Activated T-cell treated with anti-CD3 and anti-CD28 coated beads for 48 hours (primary cell): ENCODE measurements around the gene PGM2.

Experiments
- DNase-seq: peaks from one replicate; pipeline ENCODE4 v3.0.0-alpha.2; 2020; ENCODE audit warnings: low read depth

Gene PGM2

DNA sequence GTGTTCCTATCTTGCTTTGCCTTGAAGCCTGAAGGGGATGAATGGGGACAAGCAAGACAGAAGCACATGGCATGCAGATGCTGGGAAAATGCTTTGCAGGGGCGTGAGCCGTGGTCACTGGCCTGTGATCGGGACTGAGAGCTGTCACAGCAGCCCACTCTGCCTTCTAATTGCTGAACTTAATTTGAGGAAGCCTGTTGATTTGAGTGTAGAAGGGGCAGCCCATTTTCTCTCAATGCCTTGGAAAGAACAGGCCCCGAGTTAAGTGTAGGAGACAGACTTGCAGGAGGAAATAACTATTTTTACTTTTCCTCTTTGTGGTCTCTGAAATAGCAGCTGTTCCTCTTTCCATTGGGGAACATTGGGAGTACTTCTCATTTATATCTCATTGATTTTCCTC is 38.3 kb downstream of the PGM2 start:
- DNase-seq, result no peak

- DNase-seq, result no peak
Observed at GRCh38 chr4:37865450-37865849, 39.0 kb downstream of the PGM2 start.

DNA sequence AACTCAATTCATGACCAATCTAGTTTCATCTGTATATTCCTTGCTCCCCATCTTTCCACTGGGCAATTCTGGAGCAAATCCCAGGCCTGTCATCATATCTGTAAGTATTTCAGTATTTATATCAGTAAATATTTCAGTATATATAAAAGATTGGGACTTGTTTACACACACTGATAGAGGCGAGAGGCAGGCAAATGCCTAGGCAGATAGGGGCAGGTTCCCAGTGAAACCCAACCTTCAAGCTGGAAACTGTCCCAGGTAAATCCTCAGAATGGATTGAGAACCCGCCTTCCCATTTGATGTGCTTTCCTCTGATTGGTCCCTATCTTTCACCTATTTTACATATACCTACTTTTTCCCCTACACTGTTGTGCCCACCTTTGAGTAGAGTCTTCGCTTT is 40.6 kb downstream of the PGM2 start:
- DNase-seq, result no peak

DNA sequence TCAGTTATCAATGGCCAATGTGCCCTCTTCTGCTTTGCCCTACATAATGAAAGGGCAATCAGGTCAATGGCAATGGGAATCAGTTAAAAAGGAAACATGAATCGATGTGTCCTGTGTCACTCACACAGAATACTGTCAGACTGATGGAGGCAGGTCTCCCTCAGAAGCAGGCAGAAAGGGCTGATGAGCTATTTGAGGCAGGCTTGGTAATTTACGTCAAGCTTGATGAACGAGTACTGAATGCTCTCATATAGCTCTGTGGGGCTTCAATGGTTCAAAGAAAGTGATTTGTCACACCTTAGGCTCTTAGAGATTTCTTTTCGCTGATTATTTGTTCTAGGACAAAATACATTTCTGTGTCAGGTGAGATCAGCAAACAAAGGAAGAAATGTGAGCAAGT is 41.8 kb downstream of the PGM2 start:
- no peak for DNase-seq

DNA sequence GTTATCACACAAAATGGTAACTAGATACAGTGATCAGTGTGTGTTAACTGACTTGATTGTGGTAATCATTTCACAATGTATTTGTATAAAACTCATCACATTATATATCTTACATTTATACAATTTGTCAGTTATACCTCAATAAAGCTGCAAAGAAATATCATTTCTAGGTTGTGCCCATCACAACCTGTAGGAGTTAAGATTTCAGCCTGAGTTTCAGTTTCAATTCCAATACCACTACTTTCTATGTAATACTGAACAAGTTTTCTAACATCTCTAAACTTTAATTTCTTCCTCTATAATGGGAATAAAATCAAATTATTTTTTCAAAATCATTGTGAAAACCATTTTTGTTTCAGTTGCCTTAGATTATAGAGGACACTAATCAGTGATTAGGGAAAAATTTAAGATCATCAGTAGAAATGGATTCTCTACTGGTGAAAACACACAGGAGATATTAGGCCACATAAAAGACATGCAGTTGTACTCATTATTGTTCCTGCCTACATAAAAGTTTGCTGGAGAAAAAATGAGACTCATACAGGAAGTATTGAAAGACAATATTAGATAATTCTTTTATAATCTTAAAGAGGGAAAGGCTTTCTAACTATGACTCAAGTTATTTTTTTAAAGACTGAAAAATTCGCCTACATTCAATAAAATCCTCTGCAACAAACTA is 46.0 kb downstream of the PGM2 start:
- DNase-seq, result no peak

GRCh38 chr4:37873386-37873785 is 46.9 kb downstream of the PGM2 start:
- no peak for DNase-seq

- DNase-seq, result no peak
Observed at GRCh38 chr4:37876156-37876555, 49.7 kb downstream of the PGM2 start.

GRCh38 chr4:37879365-37879764 is 52.9 kb downstream of the PGM2 start:
- no peak for DNase-seq

- DNase-seq, result no peak
Observed at GRCh38 chr4:37881811-37882210, 55.3 kb downstream of the PGM2 start.

DNA sequence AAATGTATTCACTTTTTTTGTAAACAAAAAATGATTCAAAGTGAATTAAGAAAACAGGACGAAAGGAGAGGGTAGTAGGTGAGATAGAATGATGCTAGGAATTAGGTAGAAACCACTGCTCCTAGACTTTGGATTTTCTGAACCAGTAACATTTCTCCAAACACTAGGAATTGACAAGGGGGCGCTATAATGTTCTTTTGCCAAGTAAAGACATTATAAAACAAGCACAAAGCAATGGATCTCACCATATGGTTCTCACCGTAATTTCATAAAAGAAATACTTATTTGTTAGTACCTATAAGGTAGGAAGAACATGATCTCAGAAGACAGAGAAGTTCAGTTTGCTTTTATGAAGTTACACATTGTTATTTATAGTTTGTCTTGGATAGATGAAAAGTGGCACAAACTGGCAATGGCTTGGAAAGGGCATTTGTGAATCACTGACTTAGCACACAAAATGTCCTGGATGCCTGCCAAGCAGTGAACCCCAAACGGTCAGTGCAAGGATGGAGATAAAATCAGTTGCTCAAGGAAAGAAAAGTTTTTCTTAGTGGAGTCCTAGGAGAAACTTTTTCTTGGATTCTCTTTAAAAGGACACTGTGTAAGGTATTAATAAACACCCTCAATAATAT is 56.3 kb downstream of the PGM2 start:
- DNase-seq, result no peak

GRCh38 chr4:37884855-37885487 is 58.5 kb downstream of the PGM2 start:
- DNase-seq, result no peak

DNA sequence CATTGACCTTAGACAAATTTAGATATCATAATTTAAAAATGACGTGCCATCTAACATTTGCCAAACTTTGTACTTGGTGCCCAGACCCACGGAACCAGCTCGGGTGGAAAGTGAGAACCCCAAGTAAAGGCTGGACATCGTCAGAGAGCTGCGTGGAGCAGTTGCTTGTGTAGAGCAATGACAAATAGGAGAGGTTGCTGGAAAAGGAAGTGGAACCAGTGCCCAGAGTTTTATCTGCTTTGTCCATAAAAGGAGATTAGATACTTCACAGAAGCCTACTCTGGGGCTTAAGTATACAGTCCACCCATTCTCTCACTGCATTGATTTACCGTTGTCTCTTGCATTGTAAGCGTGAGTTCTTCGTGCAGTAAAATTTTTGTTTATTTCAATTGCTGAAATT is 59.0 kb downstream of the PGM2 start:
- DNase-seq, result no peak

DNA sequence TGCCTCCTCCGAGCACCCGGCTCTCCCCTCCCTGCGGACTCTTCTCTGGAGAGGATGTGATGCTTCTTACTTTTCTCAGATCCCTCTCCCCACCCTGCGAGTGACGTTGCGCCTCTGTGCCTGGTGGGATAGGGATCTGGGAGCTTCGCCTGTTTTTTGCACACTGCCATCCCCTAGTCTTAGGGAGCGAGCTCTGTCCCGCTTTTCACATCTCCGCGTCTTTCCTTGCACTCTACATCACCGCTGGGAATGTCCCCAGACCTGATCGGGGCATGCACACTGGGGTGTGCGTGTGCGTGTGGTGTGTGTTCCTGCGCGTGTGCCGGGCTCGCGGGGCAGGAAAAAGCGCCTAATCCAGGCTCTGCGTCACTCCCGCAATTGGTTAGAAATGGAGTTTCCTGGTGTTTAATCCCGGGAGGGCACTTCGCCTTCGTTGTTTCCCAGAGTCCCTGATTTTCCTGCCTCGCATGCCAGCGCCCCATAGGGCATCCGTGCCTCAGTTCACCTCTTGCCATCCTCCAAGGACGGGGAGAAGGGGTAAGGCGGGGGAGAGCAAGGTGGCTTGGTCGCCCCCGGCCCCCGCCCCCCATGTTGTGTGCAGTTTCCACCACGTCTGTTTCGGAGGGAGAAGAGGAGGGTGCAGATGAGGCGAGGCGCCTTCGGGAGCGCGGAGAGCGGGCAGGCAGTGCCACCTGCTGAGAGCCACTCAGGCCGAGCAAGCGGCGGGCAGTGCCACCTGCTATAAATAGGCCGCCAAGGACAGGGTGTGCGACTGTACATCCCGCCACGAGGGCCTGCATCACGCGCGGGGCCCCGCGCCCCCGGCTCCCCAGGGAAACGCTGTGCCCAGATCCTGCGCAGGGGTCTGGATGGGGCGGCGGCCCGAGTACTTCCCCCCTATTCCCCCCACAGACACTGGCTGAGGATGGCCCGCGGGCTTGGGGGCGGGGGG is 63.6 kb downstream of the PGM2 start:
- peak; percentile 12 for DNase-seq

DNA sequence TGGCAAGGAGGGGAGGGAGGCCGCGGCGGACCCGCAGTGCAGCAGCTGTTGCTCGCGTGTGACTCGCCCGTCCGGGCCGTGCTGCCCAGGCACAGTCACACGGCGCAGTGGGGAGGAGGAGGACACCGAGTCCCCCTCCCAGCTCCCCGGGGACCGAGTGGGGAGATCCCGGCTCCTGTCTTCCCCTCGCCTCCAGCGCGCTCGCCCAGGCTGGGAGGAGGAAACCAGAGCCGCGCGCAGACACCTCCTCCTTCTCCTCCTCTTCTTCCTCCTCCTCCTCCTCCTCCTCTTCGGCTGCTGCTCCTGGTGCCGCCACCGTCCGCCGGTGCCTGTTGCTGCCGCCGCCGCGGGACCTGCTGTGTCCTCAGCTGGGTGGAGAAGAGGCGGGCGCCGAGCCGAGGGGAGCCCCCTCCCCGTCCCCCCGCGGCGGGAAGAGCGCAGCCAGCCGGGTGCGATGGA is 64.3 kb downstream of the PGM2 start, which contains the start of gene TBC1D1:
TBC1D1 (plus strand) TSS at position 284 of the 459 bp plus-strand sequence. CDS start 11,012 bp downstream, outside the sequence.
- DNase-seq, result no peak

DNA sequence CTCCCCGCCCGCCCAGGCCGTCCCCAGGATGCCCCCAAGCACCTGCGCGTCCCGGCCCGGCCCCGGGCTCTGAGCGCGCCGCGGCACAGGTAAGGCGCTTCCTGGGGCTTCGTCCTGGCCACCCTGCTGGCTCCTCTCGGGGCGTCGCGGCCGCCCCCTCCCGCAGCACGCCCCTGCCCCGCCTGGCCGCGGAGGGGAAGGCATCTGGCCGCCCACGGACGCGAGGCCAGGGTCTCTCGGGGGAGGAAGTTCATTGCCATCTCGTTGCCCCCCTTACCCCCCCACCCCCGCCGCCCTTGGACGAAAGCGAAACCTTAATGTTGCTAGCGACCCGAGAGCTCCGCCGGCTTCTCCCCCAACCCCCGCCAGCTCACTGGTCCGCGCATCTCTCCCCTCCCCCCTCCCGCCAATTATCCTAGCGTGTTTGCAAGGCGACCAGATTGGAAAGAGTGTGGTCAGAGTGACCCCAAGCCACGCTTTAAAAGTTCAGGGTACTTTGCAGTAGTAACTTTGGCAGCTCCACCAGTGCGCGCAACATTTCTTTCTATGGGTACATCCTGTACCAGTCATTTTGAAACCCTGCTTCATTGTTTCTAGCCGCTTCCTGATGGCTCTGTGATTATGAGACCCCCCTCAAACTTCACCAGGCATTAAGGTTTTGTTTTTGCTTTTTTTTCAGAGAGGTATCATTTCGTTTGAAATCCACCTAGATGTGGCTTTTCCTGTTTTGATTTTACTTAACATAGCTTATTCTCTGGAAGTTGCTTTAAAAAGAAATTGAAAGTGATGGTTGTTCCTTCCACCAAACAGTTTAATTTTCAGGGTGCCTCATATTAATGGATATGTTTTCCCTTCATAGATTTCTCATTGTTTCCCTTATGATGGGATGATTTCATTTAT is 65.0 kb downstream of the PGM2 start:
- peak; percentile 46 for DNase-seq

GRCh38 chr4:37892641-37893040 is 66.2 kb downstream of the PGM2 start:
- peak; percentile 43 for DNase-seq

GRCh38 chr4:37893164-37893563 is 66.7 kb downstream of the PGM2 start:
- DNase-seq, result no peak

GRCh38 chr4:37895271-37895670 is 68.8 kb downstream of the PGM2 start:
- DNase-seq, result no peak

DNA sequence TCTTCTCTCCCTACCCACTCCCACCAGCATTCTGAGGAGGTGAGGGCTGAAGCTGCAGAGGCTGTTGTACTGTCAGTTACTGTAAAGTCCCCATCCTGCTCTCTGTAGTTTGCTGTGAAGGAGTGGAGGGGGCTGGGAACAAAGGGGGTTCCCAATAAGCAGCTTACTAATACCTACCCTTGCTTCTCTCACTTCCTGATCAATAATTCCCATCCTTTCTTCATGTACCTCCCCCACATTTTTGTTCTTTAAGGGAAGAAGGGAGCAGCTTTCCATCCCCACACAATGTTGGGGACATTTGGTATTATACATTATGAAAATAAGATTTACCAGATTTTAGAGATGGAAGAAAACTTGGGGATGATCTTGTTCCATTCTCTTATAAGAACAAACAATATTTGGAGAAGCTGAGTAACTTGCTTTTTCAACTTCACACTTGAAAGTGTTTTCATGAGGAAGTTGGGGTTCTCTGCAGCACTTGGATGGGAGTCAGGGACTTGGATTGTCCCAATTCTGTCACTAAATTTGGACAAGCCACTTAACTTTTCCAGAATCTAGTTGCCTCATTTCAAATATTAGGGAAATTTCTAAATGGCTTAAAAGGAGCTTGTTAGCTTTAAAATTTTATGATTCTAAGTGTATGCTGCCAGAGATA is 69.8 kb downstream of the PGM2 start:
- no peak for DNase-seq

DNA sequence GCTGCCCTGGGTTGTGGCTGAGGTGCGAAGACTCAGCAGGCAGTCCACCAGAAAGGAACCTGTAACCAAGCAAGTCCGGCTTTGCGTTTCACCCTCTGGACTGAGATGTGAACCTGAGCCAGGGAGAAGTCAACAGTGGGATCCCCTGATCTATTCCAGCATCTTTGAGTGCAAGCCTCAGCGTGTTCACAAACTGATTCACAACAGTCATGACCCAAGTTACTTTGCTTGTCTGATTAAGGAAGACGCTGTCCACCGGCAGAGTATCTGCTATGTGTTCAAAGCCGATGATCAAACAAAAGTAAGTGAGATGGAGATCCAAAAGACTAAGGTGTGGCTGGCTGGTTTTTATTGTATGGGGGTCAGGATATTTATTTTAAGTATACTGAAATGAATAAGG is 75.7 kb downstream of the PGM2 start:
- DNase-seq, result no peak
